ENCODE data around the gene IQCM. TPM values are rescaled to one million over a fixed set of nuclear protein-coding genes. Genes with fewer than 3 reads are reported as not detected.

The IQCM gene
- total RNA-seq, 1 donor from 2014 or later, result not detected

DNA sequence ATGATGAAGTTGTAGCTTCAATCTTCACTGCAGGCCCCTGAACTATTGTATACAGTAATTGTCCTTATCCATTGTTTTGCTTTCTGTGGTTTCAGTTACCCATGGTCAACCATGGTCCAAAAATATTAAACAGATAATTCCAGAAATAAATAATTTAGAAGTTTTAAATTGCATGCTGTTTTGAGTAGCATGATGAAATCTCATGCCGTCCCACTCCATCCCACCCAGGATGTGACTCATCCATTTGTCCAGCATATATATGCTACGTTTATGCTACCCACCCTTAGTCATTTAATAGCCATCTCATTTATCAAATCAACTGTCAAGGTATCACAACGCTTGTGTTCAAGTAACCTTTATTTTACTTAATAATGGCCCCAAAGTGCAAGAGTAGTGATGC lies 34.5 kb downstream of the IQCM start:
- intact Hi-C loops (cut with micrococcal nuclease), result no loop called here

DNA sequence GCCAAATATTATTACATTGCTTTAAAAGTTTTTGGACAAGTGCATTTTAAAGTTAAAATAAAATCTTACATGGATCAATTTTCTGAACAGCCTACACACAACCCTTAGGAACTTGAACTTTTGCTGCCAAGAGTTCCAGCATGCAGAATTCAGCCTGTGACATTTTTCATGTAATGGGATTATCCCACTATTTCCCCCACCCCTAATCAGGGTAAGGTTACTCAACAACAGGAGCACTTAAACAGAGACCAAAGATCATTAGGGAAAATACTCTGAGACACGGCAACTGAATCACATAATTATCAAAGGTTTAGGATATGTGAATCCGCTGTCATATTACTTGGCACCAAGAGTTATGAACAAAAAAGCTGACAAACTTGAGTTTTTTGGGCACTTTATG lies 47.2 kb downstream of the IQCM start:
- intact Hi-C loops (cut with micrococcal nuclease), result no loop called here

DNA sequence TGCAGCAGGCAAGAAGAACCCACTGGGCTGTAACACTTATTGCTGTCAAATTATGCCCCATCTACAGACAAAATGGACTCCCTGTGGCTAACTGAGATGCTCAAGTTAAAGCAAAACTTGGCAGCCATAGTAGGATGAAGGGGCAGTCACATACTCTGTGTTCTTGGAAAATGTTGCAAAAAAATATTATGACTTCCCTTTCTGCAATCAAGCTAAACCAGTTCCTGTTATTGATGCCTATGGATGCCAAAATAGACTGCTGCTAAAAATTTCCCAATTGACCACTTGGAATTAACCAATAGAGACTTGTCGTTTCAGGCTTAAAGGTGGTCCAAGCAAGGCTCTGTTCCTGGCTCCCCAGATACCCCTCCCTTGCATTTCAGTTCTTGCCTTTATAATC lies 49.5 kb downstream of the IQCM start:
- intact Hi-C loops (cut with micrococcal nuclease), result no loop called here

DNA sequence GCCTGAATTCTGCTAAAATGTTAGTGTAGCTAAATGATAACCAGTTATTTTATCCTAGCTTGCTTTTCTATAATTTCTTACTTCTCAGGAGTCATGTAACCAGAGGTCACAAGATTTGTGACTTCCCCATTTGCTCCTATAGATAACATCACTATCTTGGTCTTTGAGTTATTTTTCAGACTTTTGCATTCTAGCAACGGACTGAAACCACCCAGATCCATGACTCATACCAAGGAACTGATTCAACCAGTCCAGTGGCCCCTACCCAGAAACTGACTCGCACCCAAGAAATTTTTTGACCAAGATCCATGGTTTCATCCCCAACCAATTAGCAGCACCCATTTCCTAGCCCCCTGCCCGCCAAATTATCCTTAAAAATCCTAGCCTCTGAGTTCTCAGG lies 50.0 kb downstream of the IQCM start:
- intact Hi-C loops (cut with micrococcal nuclease), result no loop called here

DNA sequence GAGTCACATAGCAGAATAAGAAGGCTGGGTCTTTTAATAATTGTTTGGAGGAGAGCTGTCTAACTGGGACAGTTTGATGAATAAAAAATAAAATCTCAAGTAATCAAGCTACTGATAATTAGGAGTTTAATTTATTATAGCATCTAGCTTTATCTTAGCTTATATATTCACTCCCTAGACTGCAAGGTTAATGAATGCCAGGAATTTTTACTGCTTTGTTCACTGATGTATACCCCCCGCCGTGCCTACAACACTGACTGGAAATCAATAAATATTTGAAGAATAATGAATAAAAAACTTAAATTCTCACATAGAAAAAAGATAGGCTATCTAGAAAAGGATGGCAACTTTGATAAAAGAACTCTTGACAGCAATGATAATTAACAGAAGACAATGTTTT lies 59.7 kb downstream of the IQCM start:
- intact Hi-C loops (cut with micrococcal nuclease), result no loop called here

DNA sequence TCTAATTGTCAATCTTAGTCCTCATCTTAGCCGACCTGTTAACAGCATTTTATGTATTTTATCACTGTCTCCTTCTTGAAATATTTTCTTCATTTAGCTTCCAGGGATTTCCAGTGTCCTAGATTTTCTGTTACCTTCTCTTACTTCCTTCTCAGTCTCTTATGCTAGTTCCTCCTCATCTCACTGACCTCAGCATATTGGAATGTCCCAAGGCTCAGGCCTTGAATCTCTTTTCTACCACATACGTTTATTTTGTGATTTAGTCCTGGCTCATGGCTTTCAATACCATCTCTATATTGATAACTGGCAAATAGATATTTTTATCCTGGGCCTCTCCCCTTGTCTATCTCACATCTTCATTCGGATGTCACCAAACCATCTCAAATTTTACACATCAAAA lies 61.1 kb downstream of the IQCM start:
- intact Hi-C loops (cut with micrococcal nuclease), result no loop called here

DNA sequence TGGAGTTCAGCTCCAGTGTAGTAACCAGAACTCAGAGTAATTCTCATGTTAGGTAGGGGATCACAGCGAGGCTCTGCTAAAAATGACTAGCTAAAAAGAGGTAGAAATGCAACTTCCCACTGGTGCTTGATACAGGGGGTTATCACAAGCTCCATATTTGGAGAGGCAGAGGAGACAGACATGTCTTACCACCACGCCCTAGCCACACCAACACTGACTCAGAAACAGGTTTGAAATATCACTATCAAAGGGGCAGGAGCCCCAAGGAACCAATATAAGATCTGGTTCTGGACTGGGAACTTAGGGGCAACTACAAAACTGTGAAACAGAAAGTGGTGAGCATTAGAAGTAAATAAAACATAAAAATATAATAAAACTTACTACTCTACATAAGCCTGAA lies 62.9 kb downstream of the IQCM start:
- intact Hi-C loops (cut with micrococcal nuclease), result no loop called here

DNA sequence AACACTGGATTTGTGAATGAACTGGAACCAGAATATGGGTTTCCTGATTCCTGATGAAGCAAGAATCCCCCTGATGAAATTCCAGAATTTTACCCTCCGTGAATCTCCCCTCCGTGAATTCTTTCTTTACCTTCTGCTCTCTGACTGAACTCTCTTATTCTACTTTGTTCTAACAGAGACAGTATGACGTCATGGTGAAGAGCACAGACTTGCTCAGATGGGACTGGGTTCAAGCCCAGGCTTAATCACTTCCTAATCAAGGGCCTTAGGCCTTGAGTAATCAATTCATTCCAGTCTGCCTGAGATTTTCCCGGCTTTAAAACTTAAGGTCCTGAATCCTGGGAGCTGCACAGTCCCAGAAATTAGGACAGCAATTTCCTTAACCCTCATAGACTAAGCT lies 64.5 kb downstream of the IQCM start:
- intact Hi-C loops (cut with micrococcal nuclease), result no loop called here

DNA sequence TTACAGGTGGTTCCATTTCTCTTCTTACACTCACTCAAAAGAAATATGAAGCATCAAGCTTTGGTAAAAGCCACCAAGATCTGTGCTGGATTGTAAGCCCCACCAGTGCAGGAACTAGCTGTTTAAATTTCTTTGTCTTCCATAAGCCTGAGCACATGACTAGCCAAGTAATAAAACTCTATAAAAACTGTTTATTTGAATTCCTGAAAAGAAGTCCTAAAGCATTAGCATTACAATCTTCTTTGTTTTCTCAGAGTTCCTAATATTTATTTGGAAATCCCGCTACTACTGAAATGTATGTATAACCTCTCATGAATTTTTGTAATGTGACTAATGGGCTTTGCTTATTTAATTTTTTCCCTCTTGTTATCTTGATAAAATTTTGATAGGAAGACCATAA lies 65.9 kb downstream of the IQCM start:
- intact Hi-C loops (cut with micrococcal nuclease), result no loop called here

DNA sequence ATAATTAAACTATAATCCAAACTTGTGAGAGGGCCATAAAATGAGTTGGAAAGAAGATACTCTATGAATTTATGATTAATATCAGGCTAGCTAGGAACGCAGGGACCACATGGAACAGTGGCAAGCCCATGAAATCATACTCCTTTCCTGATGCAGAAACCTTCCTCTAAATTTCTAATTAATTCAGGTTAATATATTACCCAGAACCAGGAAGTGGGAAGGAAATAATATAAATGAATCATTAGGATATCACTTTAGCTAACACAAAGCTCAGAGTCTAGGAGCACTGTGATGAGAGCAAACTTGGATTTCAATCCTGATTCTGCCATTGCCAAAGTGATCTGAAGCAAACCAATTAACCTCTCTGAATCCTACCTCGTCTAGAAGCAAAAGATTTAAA lies 68.0 kb downstream of the IQCM start:
- intact Hi-C loops (cut with micrococcal nuclease), result no loop called here

DNA sequence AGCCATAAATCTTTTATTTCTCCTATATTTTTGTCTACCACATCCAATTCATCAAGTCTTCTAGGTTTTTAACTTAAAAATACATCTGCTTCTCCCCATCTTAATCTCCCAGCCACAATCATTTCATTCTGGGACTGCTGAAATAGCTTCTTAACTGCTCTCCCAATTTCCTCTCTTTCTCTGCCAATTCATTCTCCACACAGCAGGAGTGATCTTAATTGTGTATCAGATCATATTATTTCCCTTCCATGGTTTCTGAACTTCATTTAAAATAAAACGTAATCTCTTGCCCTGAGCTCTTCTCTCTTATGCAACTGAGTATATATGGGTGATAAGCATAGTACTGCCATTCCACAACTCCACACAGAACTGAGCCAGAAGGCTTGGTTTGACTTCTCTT lies 69.4 kb downstream of the IQCM start:
- intact Hi-C loops (cut with micrococcal nuclease), result no loop called here

DNA sequence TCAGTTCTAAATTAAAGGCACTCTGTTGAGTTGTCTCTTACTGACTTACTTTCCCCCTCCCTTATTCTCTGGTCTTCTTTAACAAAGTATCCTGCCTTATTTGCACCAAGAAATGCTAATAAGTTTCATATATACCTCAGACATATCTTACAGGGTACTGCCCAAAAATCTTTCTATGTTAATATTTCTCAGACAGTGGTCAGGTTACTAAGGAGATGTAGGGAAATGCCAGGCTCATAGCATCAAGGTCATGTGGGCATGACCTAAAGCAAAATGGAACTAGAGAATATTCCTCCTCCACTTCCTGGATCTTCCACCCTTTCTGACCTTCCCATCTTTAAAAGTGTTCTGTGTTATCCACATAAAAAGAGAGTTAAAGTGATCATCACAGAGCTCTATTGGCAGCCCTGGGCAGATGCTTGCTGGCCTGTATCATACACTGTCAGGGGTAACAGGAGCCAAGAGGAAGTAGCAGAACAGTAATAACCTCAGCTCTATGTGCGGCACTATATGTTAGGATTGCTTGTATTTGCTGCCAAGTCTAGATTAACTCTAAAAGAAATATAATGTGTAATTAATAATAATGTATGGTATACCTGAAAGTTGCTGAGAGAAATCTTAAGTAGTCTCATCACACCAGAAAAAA lies 74.3 kb downstream of the IQCM start:
- intact Hi-C loops (cut with micrococcal nuclease), result no loop called here

DNA sequence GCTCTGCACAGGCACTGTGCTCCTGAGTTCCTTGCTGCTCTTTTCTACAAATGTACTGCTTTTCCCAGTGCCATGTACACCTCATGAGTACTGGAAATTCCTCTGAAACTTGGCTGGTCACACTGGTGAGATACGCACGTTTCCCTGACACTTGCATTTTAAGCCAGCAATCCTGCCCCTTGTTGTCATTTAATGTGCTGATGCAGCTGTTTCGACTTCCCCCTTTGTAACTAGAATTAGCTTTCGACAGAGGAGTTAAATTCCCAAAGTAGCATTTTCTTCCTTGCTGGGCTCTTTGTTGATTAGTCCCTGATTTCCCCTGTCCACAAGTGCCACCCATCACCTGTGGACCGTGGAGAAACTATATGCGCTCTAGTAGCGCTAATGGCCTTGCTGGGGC lies 77.5 kb downstream of the IQCM start:
- intact Hi-C loops (cut with micrococcal nuclease), result no loop called here

DNA sequence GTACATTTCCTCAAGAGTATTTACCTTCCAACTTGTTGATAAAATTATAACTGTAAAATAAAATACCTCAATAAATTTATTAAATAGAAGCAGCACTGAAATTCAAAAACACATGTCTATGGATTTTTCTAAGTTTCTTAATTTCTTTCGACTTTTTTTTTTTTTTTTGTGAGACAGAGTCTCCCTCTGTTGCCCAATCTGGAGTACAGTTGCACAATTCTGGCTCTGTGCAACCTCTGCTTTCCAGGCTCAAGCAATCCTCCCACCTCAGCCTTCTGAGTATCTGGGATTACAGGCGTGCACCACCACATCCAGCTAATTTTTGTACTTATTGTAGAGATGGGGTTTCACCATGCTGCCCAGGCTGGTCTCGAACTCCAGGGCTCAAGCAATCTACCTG lies 79.8 kb downstream of the IQCM start:
- intact Hi-C loops (cut with micrococcal nuclease), result no loop called here

DNA sequence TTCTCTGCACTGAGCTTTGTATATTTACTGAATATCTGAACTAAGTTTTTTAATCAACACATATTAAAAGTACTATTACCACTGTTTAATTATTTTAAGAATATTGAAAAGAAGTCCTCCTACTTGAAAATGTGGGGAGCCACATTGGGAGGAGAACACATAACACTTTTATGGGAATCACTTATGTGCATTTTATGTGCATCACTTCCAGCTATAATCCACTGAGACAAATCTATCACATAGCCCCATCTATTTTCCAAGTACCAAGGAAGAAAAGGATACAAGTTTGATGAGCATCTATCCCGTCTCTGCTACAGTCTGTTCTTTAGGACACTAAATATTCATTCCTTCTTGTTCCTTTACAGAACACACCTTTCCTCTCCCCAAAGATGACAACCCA lies 87.2 kb downstream of the IQCM start:
- intact Hi-C loops (cut with micrococcal nuclease), result no loop called here

DNA sequence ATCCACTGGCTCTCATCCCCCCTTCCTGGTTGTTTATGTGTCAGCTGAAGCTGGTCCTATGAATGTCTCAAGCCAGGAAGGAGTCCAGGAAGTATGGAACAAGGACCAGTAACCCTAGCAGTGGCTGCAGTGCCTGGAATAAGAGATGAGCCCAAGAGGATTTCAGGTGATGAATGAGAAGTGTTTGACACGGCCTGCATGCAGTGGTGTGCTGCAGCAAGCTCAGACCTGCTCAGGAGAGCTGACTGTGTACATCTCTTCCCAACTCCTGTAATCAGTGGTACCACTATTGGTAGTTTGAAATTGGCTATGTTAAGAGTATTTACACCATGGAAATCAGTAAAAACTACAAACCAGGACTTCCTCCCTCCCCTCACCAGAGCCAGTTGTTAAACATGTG lies 88.0 kb downstream of the IQCM start:
- intact Hi-C loops (cut with micrococcal nuclease), result no loop called here

DNA sequence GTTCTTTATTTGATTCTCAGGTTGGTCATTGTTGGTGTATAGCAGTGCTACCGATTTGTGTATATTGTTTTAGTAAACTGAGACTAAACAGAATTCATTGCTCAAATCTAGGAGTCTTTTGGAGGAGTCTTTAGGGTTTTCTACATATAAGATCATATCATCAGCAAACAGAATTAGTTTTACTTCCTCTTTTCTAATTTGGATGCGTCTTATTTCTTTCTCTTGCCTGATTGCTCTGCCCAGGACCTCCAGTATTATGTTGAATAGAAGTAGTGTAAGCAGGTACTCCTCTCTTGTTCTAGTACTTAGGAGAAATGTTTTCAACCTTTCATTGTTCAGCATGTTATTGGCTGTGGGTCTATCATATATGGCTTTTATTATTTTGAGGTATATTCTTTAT lies 92.6 kb downstream of the IQCM start:
- intact Hi-C loops (cut with micrococcal nuclease), result no loop called here

DNA sequence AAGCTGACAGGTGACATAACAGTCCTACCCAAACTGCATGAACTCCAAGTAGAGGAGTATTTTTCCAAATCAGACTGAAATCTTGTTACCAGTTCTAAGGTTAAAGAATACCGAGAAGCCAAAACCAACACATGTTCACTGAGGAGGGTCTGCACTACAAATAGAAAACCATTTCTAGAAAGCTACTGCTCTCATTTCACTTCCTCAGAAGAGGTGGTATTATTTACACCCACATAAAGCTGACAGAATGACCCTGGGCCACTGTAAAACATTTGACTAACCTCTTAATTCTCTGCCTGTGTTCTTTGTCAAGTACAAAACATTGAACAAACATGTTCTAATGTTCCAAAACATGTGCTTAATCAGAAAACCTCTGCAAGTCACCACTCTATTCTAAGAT lies 95.8 kb downstream of the IQCM start:
- intact Hi-C loops (cut with micrococcal nuclease), result no loop called here

DNA sequence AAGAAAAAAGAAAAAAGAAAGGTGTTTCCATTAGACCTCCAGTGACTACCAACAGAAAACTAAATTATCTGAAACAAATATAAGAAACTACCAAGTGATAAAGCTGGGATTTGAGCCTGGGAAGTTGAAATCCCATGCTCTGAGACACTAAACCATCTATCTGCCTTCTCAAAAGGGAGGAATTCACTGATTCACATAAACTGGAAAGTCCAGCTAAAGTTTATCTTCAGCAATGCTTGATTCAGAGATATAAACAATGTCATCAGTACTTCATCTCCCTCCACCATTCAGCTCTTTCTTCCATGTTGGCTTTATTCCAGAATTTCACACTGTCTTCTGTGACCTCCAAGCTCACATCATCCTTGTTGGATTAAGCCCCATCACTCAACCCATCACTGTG lies 96.3 kb downstream of the IQCM start:
- intact Hi-C loops (cut with micrococcal nuclease), result no loop called here

DNA sequence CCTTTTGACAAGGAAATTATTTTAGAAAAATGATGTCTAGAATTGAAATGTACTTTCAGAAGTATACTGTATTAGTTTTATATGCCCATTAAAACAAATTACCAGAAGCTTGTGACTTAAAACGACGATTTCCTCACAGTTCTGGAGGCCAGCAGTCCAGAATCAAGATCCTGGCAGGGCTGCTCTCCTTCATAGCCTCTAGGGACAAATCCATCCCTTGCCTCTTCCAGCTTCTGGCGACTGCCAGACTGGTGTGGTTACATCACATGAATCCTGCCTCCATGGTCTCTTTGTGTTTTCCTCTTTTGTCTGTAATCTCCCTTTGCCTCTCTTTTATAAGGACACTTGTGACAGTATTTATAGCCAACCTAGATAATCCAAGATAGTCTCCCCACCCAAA lies 97.1 kb downstream of the IQCM start:
- intact Hi-C loops (cut with micrococcal nuclease), result no loop called here

DNA sequence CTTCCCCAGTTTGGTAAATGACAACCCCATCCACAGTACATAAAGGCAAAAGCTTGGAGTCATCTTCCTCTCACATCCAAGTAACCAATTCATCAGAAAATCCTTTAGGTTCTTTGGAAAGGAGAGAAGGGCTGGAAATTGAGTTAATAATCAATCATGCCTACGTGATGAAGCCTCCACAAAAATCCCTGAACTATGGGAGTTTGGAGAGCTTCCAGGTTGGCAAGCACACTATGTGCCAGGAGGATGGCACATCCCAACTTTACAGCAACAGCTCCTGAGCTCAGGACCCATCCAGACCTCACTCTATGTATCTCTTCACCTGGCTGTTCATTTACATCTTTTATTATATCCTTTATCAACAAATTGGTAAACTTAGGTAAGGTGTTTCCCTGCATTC lies 98.9 kb downstream of the IQCM start:
- intact Hi-C loops (cut with micrococcal nuclease), result no loop called here

DNA sequence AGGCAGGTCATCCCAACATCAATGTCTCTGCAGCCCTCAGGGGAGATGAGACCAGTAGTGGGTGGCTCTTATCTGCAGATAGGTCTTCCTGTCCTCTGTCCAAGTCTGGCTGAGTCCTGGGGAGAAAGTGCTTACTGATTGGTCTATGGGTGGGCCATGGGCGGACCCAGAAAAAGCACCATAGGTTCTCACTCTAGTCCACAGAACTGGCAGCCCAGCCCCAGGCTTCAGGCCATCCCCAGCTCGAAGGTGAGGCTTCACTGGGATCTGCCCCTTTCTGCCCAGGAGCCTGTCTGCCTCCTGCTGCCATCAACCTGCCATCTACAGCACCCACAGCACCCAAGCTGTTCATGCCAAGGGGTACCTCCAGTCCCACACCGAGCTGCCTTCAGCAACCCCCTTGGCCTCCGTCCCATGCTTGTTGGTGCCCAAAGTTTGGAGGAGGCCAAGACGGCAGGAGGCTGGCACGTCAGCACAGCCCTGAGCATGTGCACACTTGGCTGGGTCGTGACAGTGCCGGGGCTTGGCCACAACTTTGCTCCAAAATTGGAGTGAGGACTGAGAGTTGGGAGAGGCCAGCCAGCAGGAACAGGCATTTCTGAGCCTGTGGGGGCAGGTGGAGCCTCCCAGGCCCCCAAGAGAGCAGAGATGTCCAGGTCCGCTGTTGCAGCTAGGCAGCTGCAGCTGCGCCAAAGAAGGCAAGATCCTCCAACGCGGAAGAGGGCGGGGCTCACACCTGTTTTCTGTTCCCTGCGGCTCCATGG lies 99.6 kb downstream of the IQCM start:
- intact Hi-C loops (cut with micrococcal nuclease), result no loop called here

DNA sequence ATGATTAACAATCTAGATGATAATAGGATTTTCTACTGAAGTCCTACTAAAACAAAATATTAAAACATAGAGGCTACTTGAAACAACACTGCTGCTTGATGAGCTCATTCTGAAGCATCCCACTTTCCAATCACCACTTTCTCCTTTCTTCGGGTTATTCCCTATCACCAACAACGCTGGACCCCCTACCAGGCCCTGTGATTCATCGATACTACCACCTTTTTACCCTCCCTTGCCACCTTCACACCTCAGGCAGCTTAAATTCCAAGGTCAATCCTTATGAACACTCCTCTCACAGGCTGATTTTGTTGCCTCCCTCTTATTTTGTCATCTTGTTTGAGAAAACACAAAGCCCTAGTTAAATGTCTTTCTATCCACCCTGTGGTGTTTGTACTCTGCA lies 102.6 kb downstream of the IQCM start:
- intact Hi-C loops (cut with micrococcal nuclease), result no loop called here
